ENCODE results near the gene MRPL28.
"Not testable (repeated sequence)": the region's sequence is repeated elsewhere in the genome, so short reads cannot be mapped to it uniquely, and the experiment has no call there.

The MRPL28 gene

DNA sequence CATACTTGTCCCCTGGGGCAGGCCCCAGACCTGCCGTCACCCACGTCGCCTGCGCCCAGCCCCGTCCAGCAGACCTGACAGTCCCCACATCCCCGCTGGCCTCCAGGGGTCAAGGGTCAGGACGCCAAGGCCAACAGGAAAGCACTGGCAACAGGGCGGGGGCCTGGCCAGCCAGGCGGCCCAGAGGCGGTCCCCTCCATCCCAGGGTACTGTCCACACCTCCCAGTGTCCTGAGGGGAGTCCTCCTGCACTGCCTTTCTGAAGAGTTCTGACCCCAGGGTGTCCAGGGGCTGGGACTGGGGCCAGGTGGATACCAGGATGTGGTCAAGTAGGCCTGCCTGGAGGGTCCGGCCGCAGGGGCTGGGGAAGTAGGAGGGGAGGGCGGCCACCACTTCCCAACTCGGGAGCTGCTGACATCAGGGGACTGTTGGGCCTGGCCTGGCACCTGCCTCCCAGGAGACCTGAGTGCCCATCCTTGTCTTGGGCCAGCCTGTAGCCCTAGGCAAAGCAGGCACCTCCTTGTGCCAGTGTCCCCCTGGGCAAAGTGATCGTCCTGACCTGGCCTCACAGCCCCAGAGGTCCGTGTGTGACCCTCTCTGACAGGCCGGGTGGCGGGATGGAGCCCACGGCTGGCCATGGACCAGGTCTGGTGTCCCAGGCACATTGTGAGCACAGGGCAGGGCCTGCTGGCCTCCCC, 11.1 kb downstream of the MRPL28 start:
- DNase-seq: no peak

DNA sequence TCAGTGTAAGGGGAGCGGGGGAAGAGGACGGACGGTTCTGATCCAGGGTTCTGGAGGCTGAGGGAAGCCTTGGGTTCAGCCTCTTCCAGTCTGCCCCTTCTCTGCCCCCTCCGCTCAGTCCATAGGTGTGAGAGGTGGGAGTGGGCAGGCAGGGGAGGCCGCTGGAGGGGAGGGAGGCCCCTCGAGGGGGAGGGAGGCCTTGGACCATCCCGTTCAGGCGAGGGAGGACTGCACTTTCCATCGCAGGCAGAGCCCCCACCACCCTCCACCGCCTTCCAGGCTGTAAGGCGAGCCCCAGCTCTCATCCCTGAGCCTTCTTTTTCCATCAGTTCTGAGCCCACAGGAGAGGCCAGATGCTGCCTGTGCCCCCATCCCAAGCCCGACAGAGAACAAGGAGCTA, 13.6 kb downstream of the MRPL28 start:
- no peak for DNase-seq

DNA sequence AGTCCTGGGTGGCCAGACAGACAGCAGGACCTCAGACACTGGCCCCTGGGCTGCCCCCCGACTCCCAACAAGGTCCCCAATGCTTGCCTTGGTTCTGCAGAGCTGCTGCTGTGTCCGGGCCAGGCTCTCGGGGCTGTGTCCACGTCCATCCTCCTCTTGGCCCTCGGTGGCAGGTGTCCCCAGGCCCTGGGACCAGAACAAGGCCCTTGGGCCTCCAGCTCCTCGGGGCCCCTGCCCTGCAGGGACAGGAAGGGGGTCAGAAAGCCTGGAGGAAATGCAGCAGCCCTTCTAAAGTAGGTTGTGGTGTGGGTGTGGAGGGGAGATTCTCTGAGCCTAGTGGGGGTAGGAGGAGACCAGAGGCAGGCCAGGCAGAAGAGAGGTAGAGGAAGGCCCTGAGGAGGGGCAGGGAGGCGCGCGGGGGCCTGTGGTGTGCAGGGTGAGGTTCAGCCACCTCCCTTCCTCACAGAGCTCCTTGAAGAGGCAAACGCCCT, 15.3 kb downstream of the MRPL28 start:
- DNase-seq: no peak

DNA sequence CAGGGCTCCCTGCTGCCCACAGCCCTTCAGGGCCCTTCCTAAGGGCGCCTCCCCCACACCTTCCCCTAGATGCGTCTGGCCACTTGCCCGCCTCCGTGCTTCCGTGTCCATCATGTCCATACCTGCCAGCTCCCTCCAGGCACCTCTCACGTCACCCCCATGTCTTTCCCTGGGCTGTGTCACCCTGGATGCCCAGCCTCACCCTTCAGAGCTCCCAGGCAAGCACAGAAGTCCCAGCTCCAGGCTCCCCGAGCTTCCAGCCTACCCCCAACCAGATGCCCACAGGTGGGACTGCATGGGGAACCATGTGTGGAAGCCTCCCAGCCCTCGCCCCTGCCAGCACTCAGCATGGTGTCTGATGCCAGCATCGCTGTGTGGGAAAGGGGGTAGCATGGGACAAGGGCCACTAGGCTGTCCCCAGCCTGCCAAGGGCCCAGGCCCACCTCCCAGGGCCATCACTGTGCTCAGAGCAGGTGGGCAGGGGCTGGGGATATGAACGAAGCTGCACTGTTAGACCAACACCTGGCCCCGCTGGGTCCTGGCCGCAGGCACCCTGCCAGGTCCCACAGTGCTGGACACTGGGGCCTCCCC, 16.0 kb downstream of the MRPL28 start:
- DNase-seq: no peak

DNA sequence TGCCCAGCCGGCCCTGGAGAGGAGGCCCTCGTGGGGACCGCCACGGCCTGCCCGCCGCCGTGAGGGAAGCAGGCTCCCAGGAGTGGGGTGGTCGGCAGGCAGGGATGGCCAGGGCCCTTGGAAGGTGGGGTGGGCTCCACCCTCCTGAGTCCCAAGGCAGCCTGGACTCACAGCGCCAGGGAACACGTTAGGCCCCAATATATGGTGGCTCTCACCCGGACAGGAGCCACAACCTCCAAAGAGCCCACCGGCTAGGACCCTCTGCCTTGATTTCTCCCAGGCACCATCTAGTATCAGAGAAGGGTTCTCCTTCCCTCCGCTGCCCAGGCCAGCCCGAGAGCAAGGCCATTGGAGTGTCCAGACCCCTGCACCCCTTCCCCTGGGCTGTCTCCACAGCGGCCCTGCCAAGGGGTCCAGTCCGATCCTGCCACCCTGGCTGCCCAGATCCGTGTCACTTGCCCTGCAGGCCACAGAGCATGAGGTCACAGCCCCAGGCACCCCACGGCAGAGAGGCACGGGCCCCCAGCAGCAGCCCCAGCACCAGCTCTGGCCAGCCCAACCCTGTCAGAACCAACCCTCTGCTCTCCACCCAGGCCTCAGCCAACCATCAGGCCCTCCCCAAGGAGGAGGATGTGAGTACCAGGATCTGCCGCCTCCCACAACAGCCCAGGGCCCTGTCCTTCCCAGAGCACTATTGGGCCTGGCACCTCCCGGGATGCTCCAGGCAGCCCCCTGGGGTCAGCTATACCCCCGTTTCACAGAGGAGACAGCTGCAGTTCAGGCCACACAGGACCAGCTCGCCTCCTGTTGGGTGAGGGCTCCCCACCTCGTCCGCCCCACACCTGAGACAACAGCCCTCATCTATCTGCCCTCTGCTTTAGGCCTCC, 16.7 kb downstream of the MRPL28 start:
- no peak for DNase-seq

DNA sequence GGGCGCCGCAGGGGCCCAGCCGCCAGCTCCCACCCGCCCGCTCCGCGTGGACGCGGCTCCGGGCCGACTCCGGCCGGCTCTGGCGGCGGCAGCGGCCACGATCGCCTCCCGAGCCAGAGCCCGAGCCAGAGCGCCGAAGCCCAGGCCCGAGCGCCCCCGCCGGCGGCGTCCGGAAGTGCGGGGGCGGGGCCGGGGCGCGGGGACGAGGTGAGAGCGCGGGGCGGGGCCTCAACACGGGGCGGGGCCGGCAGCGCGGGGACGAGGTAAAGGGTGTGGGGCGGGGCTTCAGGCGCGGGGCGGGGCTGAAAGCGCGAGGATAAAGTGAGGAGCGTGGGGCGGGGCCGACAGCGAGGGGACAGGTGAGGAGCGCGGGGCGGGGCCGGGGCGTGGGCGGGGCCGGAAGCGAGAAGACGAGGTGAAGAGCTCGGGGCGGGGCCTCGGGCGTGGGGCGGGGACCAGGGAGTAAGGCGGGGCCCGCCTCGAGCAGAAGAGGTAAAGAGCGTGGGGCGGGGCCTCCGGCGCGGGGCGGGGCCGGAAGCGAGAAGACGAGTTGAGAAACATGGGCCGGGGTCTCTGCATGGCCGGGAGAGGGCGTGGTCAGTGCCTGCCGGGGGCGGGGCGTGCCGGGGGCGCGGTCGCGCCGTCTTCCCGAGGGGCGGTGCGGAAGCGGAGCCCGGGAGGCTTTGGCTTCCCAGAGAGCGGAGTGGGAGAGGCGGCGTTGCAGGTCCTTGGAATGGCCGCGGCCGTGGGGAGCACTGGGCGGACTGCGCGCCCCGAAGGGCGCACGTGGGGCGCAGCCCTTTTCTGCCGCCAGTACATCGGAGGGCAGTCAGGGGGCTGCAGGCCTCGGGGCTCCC, 17.6 kb downstream of the MRPL28 start, which contains the start of gene AXIN1:
Gene AXIN1, minus strand, starts transcription at position 177 of the 857 bp plus-strand sequence. CDS start 5,698 bp downstream, outside the sequence.
- DNase-seq: peak; percentile 100

DNA sequence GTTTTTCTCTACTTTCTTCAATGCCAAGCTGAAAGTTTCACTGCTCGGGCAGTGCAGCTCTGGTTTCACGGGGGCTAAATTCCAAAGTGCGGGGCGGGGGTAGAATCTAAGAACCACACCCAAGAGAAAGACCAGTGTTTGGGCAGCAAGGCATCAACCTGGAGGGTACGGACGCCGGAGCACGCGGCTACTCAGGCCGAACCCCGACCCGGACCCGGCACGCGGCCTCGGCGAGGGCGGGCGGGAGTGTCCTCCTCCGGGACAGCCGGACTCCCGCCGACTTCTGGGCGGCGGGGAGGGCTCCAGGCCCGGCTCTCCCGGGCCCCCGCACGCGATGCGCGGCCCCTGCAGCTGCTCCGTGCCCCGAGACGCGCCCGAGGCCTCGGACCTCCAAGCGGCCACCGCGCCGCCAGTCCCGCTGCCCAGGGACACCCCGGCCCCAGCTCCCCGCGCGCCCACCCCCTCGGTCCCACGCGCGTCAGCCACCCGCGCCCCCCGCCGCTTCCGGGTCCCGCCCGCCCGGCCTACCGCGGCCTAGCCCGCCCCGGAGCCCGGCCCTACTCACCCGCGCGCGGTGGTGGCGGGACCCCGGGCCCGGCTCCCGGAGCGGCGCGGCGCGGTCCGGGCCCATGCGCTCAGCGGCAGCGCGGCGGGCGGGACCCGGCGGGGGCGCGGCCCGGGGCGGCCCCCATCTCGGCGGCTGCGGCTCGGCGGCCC, 18.4 kb downstream of the MRPL28 start:
- peak; percentile 44 for DNase-seq

DNA sequence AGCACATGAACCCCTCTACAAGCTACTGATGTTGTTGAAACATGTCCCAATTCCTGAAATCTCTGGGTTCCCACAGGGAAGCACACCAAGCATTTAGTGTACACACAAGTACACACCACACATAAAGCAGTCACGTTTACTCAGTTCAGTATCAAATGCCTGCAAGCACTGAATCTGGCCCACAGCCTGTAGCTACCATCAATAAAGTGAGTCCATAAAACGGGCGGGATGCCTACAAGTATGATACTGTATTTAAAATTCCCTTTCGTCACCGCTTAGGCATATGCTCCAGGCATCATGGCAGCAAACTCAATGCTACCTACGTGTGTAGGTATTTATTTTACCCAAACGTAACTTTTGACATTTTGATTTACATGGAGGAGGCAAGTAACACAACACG, 20.1 kb downstream of the MRPL28 start:
- DNase-seq: no peak

DNA sequence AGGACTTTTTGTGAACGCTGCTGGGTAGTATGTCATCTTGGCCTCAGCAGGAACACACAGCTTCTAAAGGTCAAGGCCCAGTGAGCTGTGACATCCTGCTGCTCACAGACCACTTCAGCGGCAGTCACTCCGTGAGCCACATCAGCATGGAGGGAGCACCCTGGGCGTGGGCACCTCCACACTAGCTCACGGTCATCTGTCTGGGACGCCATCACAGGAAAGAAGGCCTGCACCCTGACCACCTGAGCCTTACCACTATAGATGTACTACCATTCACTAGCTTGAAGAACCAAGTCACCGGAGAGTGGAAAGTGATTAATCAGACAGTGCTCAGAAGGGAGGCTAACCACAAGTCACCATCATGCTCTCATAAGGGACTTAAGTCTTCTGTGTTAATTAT, 21.1 kb downstream of the MRPL28 start:
- no peak for DNase-seq

DNA sequence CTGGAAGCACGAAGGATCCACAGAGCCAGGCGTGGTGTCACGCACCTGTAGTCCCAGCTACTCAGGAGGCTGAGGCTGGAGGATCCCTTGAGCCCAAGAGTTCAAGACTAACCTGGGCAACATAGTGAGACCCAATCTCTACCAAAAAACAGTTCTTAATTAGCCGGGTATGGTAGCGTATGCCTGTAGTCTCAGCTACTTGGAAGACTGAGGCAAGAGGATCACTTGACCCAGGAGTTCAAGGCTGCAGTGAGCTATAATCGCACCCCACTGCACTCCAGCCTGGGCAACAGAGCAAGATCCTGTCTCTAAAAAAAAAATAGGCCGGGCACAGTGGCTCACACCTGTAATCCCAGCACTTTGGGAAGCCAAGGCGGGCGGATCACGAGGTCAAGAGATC, 21.8 kb downstream of the MRPL28 start:
- not testable (repeated sequence) for DNase-seq

DNA sequence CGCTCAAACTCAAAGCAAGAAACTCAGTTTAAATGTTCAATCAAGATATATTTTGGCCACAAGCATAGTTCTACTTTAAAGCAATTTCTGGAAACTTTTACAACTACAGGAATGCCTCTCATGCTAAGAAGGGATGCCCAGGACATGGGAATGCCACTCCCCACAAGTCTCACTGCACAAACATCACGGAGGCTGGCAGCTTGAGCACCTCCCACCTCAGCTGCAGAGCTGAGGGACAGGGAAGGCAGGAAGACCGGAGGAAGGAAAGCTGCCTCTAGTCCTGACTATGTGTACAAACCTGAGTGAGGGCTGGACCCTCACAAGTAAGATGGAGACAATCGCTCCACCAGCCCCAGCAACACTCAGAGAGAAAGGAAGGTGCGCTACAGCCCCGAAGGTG, 23.1 kb downstream of the MRPL28 start:
- DNase-seq: no peak

DNA sequence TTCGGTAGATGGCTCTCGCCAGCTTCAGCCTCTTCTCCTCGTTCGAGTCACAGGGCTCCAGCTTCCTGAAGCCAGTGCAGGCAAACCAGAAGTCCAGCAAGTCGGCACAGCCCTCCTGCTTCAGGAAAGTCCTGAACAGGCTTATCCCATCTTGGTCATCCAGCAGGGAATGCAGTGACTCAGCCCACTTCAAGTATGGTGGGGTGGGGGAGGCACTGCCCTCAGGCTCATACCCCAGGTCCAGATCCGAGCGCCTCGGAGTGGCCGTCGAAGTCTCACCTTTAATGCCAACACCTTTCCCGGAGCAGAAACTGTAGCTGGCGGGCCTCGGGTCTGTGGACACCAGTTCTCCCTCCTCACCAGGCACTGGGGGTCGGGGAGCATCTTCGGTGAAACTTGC, 23.8 kb downstream of the MRPL28 start:
- no peak for DNase-seq

DNA sequence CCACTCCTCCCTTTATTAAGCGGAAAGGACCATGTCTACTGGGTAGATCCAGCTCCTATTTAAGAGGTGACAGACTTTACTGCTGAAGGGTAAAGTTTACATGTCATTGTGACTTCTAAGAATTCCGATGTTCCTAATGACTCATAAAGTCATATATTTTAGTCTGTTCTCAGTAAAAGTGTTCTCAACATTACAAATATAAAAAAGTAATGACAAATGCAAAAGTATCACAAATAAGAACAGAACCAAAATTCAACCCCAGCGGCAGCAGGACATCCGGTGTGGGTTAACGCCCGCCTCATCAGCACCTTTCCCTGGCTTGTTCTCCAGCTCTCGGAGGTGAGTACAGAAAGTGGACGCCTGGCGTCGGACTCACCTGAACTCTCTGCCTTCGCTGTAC, 24.6 kb downstream of the MRPL28 start:
- DNase-seq: no peak

DNA sequence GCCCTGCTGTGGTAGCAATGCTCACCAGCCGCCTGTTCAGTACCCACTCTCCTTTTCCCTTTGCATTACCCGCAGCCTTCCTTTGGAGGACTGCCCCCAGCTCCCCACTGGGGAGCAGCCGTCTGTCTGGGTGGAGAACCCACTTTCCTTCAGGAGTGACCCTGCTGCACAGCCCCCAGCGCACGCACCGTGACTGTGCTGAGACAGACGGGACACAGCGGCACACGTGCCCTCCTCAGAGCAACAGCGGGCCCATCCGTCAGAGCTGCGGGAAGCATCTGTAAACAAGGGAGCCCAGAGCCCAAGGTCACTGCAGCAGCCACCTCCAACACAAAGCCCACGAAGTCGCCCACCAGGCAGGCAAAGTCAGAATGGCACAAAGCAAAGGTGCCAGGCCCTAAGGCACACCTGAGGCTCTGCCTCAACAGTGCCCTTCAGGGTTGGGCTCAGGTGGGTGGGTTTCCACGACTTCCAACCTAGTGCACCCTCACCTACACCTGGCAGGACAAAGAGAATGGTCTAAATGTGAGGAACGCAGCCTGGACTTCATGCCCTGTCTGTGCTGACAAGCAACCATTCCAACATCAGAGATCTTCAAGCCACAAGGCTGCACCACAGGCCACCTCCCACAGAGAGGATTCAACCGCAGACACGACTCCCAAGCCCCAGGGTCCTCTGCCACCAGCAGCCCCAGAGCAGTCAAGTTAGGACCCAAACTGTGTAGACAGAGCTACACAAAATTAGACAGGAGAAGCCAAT, 27.7 kb downstream of the MRPL28 start:
- no peak for DNase-seq

DNA sequence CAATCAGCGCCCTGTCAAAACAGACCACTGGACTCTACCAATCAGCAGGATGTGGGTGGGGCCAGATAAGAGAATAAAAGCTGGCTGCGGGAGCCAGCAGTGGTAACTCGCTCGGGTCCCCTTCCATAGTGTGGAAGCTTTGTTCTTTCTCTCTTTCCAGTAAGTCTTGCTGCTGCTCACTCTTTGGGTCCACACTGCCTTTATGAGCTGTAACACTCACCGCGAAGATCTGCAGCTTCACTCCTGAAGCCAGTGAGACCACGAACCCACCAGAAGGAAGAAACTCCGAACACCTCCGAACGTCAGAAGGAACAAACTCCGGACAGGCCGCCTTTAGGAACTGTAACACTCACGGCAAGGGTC, 28.4 kb downstream of the MRPL28 start:
- DNase-seq: not testable (repeated sequence)

DNA sequence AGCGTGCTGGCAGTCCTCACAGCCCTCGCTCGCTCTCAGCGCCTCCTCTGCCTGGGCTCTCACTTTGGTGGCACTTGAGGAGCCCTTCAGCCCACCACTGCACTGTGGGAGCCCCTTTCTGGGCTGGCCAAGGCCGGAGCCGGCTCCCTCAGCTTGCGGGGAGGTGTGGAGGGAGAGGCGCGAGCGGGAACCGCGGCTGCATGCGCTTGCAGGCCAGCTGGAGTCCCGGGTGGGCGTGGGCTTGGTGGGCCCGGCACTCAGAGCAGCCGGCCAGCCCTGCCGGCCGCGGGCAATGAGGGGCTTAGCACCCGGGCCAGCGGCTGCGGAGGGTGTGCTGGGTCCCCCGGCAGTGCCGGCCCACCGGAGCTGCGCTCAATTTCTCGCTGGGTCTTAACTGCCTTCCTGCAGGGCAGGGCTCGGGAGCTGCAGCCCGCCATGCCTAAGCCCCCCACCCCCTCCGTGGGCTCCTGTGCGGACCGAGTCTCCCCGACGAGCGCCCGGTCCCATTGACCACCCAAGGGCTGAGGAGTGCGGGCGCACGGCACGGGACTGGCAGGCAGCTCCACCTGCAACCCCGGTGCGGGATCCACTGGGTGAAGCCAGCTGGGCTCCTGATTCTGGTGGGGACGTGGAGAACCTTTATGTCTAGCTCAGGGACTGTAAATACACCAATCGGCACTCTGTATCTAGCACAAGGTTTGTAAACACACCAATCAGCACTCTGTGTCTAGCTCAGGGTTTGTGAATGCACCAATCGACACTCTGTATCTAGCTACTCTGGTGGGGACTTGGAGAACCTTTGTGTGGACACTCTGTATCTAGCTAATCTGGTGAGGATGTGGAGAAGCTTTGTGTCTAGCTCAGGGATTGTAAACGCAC, 29.0 kb downstream of the MRPL28 start:
- DNase-seq: not testable (repeated sequence)

DNA sequence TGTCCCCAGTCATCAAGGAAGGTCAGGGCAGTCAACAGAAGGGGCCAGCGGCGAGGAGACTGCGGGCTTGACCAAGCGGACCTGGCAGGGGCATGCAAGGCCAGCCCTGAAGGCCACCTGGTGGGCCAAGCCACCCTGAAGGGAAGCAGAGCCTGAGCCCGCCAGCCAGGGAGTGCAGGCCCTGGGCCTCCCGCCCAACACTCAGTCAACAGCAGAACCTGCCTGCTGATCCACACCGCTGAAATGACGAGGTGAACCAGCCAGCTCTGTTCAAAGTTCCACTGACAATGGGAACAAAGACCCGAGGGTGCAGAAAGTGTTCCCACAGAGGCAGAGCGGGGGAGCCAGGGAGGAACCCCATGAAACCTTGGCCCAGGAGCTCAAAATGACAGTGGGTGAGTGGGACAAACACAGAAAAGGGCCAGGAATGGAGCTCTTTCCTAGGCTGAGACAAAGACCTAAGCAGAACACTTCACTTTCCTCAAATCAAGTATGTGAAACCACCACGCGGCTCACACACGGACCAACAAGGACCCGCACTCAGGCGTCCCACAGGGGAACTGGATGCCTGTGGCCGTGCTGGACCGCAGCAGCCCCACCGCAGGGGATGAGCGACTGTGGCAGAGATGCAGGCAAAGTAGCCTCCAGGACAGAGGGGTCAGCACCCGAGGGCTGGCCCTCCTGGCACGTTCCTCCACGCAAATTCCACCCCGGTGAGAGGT, 29.8 kb downstream of the MRPL28 start:
- no peak for DNase-seq

DNA sequence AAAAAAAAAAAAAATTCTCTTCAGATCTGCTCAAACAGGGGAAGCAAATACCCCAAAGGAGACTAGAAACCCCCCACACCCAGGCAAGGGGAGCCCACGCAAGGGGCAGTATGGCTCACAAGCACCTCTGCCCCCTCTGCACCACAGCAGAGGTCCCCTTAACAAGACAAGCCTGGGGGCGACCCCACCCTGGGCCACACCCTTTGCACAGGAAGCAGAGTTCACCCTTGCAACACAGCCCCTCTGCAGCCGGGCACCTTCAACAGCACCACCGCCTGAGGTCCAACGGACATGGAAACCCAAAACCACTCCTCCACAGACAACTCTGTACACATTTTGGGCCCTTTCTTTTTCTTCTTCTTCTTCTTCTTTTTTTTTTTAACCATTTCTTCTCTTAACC, 30.7 kb downstream of the MRPL28 start:
- no peak for DNase-seq

DNA sequence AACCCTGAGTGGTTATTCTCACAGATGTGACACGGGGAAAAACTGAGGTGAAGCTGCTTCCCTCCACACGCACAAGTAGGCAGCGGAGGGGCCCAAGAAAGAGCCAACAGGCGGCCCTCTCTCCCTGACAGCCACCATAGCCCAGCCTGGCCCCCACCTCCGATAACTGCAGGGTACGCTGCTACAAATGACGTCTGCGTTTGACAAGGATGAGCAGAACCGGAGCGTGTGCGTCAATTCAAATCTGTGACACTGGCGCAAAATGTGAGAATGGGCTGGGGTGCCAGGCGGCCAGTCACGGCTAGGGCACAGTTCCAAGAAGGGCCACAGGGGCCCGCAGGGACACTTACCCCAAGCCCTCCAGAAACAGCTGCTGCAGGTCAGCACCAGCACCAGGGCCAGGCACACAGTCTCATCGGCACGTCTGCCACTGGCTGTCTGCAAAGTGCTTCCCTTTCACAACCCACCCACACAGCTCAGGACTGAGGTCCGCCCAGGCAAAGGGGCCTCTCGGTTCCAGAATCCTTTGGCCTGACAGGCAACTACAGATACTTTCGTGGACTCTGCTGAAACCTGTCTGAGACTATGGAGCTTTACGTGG, 32.3 kb downstream of the MRPL28 start:
- DNase-seq: no peak
